ENCODE data around the gene ARFRP1. TPM values are rescaled to one million over a fixed set of nuclear protein-coding genes. Genes with fewer than 3 reads are reported as not detected.

The ARFRP1 gene
- total RNA-seq, 1 experiment from 2014 or later: 65.4 TPM

DNA sequence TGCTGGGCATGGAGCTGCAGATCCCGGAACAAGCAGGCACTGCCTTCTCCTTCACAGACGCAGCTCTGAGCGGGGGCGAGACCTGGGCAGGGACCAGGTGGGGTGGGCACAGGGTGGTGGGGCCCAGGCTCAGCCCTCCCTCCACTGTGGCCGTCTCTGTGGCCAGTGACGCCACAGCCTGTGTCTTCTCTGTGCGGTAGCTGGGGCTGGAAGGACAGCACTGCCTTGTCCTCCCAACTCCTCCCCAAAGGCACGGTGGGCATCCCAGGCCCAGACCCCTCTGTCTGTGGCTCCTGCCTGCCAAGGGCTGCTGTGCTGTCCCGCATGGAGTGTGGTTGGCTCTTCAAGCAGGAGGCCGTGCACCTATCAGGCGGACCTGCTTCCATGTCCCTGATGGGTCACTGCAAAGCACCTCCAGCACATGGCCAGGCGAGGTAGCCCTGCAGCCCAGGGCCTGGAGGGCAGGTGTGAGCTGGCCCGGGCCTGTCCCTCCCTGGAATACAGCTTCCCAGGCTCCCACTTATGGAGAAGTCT lies 26.1 kb downstream of the ARFRP1 start:
- ChIA-PET POLR2A (interaction anchor here (0.6 to 4.9 kb wide), 19 partner anchors 9 to 1312 kb away, joined by 3 to 59 read pairs (median 6); partner anchors contain the start of genes ARFRP1, PPDPF, PTK6 and RTEL1), CTCF (interaction anchor here (0.6 kb wide), 1 partner anchor 36 kb away, joined by 4 read pairs; no protein-coding TSS in a partner anchor)
- Mint-ChIP-seq H3K27ac (ENCODE audit: low read depth, unreplicated experiment) (peak overlapping the region; percentile 75), H3K9me3 (ENCODE audit: unreplicated experiment) (no peaks in the 10 kb centered on the region), H3K27me3 (ENCODE audit: insufficient read depth, unreplicated experiment) (no peaks in the 10 kb centered on the region), H3K36me3 (ENCODE audit: insufficient read depth, unreplicated experiment) (peaks cover 18% of the 10 kb centered on the region), H3K4me1 (ENCODE audit: insufficient read depth, unreplicated experiment) (peaks cover 6% of the 10 kb centered on the region), H3K4me3 (ENCODE audit: unreplicated experiment) (no peak overlapping the region)
- peak; percentile 27 for DNase-seq (ENCODE audit: unreplicated experiment)
- intact Hi-C loops (cut with micrococcal nuclease): loop anchor here (1.0 to 2.0 kb wide), 2 partner anchors 17 to 53 kb away; no protein-coding TSS in a partner anchor
- BruUV-seq (replicated peaks): no TSS peak
- TF ChIP-seq, protein P1, sequence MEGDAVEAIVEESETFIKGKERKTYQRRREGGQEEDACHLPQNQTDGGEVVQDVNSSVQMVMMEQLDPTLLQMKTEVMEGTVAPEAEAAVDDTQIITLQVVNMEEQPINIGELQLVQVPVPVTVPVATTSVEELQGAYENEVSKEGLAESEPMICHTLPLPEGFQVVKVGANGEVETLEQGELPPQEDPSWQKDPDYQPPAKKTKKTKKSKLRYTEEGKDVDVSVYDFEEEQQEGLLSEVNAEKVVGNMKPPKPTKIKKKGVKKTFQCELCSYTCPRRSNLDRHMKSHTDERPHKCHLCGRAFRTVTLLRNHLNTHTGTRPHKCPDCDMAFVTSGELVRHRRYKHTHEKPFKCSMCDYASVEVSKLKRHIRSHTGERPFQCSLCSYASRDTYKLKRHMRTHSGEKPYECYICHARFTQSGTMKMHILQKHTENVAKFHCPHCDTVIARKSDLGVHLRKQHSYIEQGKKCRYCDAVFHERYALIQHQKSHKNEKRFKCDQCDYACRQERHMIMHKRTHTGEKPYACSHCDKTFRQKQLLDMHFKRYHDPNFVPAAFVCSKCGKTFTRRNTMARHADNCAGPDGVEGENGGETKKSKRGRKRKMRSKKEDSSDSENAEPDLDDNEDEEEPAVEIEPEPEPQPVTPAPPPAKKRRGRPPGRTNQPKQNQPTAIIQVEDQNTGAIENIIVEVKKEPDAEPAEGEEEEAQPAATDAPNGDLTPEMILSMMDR (IDR thresholded peaks at IDR 0.05; ENCODE audit: unreplicated experiment): no peak

DNA sequence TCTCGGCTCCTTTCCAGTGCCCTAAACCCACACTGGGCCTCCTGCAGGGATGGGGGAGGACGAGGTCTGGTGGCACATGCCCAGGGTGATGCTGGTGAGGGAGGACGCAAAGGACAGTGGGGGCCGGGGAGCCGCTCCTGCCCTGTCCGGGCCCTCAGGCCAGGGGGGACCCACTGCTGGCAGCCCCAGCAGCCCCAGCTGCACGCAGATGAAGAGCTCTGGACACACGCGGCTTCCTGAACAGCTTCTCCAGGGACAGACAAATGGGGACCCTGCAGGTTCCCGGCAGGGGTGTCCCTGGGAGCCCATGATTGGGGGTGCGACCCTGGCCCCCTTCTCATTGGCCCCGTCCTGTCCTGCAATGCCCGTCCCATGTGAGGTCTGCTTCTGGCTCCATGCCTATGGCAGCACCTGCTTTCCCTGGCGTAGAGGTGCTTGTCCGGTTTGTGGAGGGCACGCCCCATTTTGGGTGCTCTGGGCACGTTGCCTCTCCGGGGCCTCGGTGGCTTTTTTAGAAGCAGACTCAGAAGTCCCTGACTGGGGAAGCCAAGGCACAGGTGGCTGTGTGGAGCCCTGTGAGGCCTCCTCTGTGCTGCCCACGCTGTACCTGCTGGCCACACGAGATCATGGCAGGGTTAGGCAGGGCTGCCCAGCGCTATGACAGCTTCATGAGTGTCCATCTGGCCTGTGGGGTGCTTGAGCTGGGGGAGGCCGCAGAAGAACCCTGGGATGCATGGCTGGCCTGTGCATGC lies 26.7 kb downstream of the ARFRP1 start:
- no peak overlapping the region for H3K4me3 Mint-ChIP-seq (ENCODE audit: unreplicated experiment)
- H3K4me1 Mint-ChIP-seq (ENCODE audit: insufficient read depth, unreplicated experiment): peaks cover 6% of the 10 kb centered on the region
- H3K36me3 Mint-ChIP-seq (ENCODE audit: insufficient read depth, unreplicated experiment): peaks cover 18% of the 10 kb centered on the region
- POLR2A ChIA-PET: interaction anchor here (0.6 to 4.9 kb wide), 8 partner anchors 11 to 184 kb away, joined by 3 to 59 read pairs (median 11); partner anchors contain the start of genes RTEL1, TNFRSF6B and TPD52L2
- H3K27ac Mint-ChIP-seq (ENCODE audit: low read depth, unreplicated experiment): peak overlapping the region; percentile 75
- no peak for DNase-seq (ENCODE audit: unreplicated experiment)
- BruUV-seq (replicated peaks): no TSS peak
- H3K27me3 Mint-ChIP-seq (ENCODE audit: insufficient read depth, unreplicated experiment): no peaks in the 10 kb centered on the region
- intact Hi-C loops (cut with micrococcal nuclease): no loop called here
- TF ChIP-seq, protein P1 (IDR thresholded peaks at IDR 0.05; ENCODE audit: unreplicated experiment): no peak
- no peaks in the 10 kb centered on the region for H3K9me3 Mint-ChIP-seq (ENCODE audit: unreplicated experiment)
- CTCF ChIA-PET: interaction anchor here (1.0 kb wide), 1 partner anchor 37 kb away, joined by 3 read pairs; no protein-coding TSS in a partner anchor

DNA sequence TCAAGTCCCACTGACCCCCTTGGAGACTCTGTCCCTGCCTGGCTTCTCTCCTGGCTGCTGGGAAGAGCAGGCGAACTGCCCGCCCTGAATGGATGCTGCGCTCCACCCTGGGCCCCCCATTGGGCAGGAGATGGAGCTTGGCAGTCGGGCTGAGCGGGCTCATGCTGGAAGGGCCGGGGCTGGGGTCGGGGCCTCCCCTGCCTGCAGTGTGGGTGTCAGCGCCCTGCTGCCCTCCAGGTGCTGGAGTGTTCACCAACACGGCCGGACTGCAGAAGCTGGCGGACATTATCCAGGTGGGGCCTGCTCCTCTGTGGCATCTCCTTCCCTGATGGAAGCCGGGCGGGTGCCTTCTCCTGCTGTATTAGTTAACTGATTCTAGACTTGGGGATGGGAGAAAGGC lies 27.3 kb downstream of the ARFRP1 start:
- Mint-ChIP-seq H3K27ac (ENCODE audit: low read depth, unreplicated experiment) (no peak overlapping the region), H3K4me1 (ENCODE audit: insufficient read depth, unreplicated experiment) (peaks cover 6% of the 10 kb centered on the region), H3K4me3 (ENCODE audit: unreplicated experiment) (no peak overlapping the region), H3K9me3 (ENCODE audit: unreplicated experiment) (no peaks in the 10 kb centered on the region), H3K27me3 (ENCODE audit: insufficient read depth, unreplicated experiment) (no peaks in the 10 kb centered on the region), H3K36me3 (ENCODE audit: insufficient read depth, unreplicated experiment) (peaks cover 18% of the 10 kb centered on the region)
- BruUV-seq (replicated peaks): no TSS peak
- TF ChIP-seq, protein P1 (IDR thresholded peaks at IDR 0.05; ENCODE audit: unreplicated experiment): no peak
- ChIA-PET CTCF (interaction anchor here (1.0 kb wide), 1 partner anchor 37 kb away, joined by 3 read pairs; no protein-coding TSS in a partner anchor), POLR2A (interaction anchor here (0.6 to 4.9 kb wide), 3 partner anchors 13 to 159 kb away, joined by 3 to 48 read pairs (median 4); partner anchors contain the start of gene RTEL1)
- no peak for DNase-seq (ENCODE audit: unreplicated experiment)
- intact Hi-C loops (cut with micrococcal nuclease): no loop called here

DNA sequence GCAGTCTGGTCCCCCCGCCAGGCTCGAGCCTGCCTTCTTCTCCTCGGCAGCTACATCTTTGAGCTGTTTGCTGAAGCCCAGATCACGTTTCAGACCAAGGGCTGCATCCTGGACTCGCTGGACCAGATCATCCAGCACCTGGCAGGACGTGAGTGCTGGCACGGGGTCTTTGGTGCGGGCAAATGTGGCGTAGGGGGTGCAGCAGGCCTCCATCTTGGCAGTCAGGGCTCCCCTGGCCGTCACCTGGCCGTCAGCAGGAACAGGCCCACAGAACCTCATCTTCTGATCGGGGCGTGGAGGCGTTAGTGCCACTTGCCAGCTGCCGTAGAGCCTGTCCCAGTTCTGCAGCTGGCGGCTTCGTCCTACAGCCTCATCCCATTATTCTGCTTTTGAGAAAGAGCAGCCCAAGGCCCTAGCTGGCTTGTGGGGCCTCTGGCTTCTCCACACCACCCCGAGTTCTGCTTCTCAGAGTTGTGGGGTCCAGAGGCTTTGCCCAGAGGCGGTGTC lies 27.9 kb downstream of the ARFRP1 start:
- DNase-seq (ENCODE audit: unreplicated experiment): no peak
- Mint-ChIP-seq H3K4me1 (ENCODE audit: insufficient read depth, unreplicated experiment) (peaks cover 6% of the 10 kb centered on the region), H3K27ac (ENCODE audit: low read depth, unreplicated experiment) (no peak overlapping the region), H3K27me3 (ENCODE audit: insufficient read depth, unreplicated experiment) (no peaks in the 10 kb centered on the region), H3K4me3 (ENCODE audit: unreplicated experiment) (no peak overlapping the region), H3K36me3 (ENCODE audit: insufficient read depth, unreplicated experiment) (peaks cover 18% of the 10 kb centered on the region), H3K9me3 (ENCODE audit: unreplicated experiment) (no peaks in the 10 kb centered on the region)
- CTCF ChIA-PET: no interaction called here
- POLR2A ChIA-PET: interaction anchor here (0.7 to 4.9 kb wide), 2 partner anchors 18 to 21 kb away, joined by 3 to 48 read pairs; partner anchors contain the start of gene RTEL1
- no TSS peak for BruUV-seq (replicated peaks)
- intact Hi-C loops (cut with micrococcal nuclease): no loop called here
- TF ChIP-seq, protein P1 (IDR thresholded peaks at IDR 0.05; ENCODE audit: unreplicated experiment): no peak

Measured in MCF 10A (cell line).